Trophoblast cell (in vitro differentiated cells and primary cell): ENCODE results near the gene IGFBP5.
A peak's percentile ranks its signal among the peaks of the same experiment; 100 is the strongest.

Experiments used
- DNase-seq, 2 donors: peaks; one replicate each; pipeline ENCODE4 v3.0.0-alpha.2; 2016
- H2AFZ ChIP-seq: 2 replicates; pipeline ENCODE4 v1.6.1; 2013; ENCODE audit warnings: low read length, moderate library complexity, mild to moderate bottlenecking; ENCODE audit not compliant: insufficient read depth, poor library complexity
- H2AK5ac ChIP-seq: 2 replicates; pipeline ENCODE4 v1.6.1; 2013; ENCODE audit warnings: mild to moderate bottlenecking, low read length
- H2BK120ac ChIP-seq: 2 replicates; pipeline ENCODE4 v1.6.1; 2013; ENCODE audit warnings: low read length, mild to moderate bottlenecking, moderate library complexity; ENCODE audit not compliant: insufficient read depth, poor library complexity
- H2BK12ac ChIP-seq: 2 replicates; pipeline ENCODE4 v1.6.1; 2013; ENCODE audit warnings: mild to moderate bottlenecking, low read length, moderate library complexity
- H2BK5ac ChIP-seq: 2 replicates; pipeline ENCODE4 v1.6.1; 2013; ENCODE audit warnings: low read length, low read depth, moderate library complexity, mild to moderate bottlenecking; ENCODE audit not compliant: poor library complexity
- H3K14ac ChIP-seq: 2 replicates; pipeline ENCODE4 v1.6.1; 2013; ENCODE audit warnings: mild to moderate bottlenecking, low read length
- H3K18ac ChIP-seq: 2 replicates; pipeline ENCODE4 v1.6.1; 2013; ENCODE audit warnings: mild to moderate bottlenecking, low read length
- H3K23ac ChIP-seq: 2 replicates; pipeline ENCODE4 v1.6.1; 2013; ENCODE audit warnings: low read length
- H3K27ac ChIP-seq: 2 replicates; pipeline ENCODE4 v1.5.1; 2013; ENCODE audit warnings: low read depth, mild to moderate bottlenecking, inconsistent platforms, low read length, moderate library complexity
- H3K27me3 ChIP-seq: 2 replicates; pipeline ENCODE4 v1.6.1; 2013; ENCODE audit warnings: inconsistent platforms, mild to moderate bottlenecking, low read length, moderate library complexity; ENCODE audit not compliant: insufficient read depth
- H3K36me3 ChIP-seq, 2 experiments: 1 replicate in 1 of 2; 2 replicates in 1 of 2; pipeline ENCODE4 v1.6.1; 2013; ENCODE audit warnings: low read length in 2 of 2, mild to moderate bottlenecking in 2 of 2, moderate library complexity in 1 of 2; ENCODE audit not compliant: insufficient read depth in 2 of 2, control insufficient read depth in 1 of 2
- H3K4ac ChIP-seq: 2 replicates; pipeline ENCODE4 v1.6.1; 2013; ENCODE audit warnings: low read depth, mild to moderate bottlenecking, low read length, moderate library complexity
- H3K4me1 ChIP-seq, 2 experiments: 1 replicate in 1 of 2; 2 replicates in 1 of 2; pipeline ENCODE4 v1.6.1; 2013; ENCODE audit warnings: low read length in 2 of 2, mild to moderate bottlenecking in 2 of 2, moderate library complexity in 1 of 2; ENCODE audit not compliant: insufficient read depth in 2 of 2, control insufficient read depth in 1 of 2
- H3K4me2 ChIP-seq: 2 replicates; pipeline ENCODE4 v1.6.1; 2013; ENCODE audit warnings: inconsistent platforms, mild to moderate bottlenecking, low read length, moderate library complexity
- H3K4me3 ChIP-seq: 2 replicates; pipeline ENCODE4 v1.5.1; 2013; ENCODE audit warnings: mild to moderate bottlenecking, low read depth, low read length, inconsistent platforms
- H3K79me1 ChIP-seq: one replicate; pipeline ENCODE4 v1.6.1; 2013; ENCODE audit warnings: low read length
- H3K79me2 ChIP-seq: 2 replicates; pipeline ENCODE4 v1.6.1; 2013; ENCODE audit warnings: low read length, mild to moderate bottlenecking; ENCODE audit not compliant: control insufficient read depth, insufficient read depth, poor library complexity
- H3K9ac ChIP-seq: 2 replicates; pipeline ENCODE4 v1.6.1; 2013; ENCODE audit warnings: mild to moderate bottlenecking, low read length
- H3K9me3 ChIP-seq: 2 replicates; pipeline ENCODE4 v1.6.1; 2013; ENCODE audit warnings: low read depth, mild to moderate bottlenecking, control low read depth, inconsistent platforms, low read length; ENCODE audit not compliant: insufficient read depth
- H4K12ac ChIP-seq: 2 replicates; pipeline ENCODE4 v1.6.1; 2013; ENCODE audit warnings: low read depth, mild to moderate bottlenecking, low read length, moderate library complexity
- H4K8ac ChIP-seq: 2 replicates; pipeline ENCODE4 v1.6.1; 2013; ENCODE audit warnings: low read depth, mild to moderate bottlenecking, low read length, moderate library complexity
- H4K91ac ChIP-seq: one replicate; pipeline ENCODE4 v1.6.1; 2013; ENCODE audit warnings: low read depth, mild to moderate bottlenecking, low read length, moderate library complexity
- WGBS: extraction: QIAGEN DNeasy Blood & Tissue Kit; methylation state at CpG from one replicate; pipeline ENCODE4 v1.1.7; 2013; ENCODE audit warnings: missing lambda C conversion rate; ENCODE audit not compliant: insufficient read length, insufficient coverage; ENCODE audit errors: extremely low coverage; 5-methylcytosine and 5-hydroxymethylcytosine counted together

Gene IGFBP5

DNA sequence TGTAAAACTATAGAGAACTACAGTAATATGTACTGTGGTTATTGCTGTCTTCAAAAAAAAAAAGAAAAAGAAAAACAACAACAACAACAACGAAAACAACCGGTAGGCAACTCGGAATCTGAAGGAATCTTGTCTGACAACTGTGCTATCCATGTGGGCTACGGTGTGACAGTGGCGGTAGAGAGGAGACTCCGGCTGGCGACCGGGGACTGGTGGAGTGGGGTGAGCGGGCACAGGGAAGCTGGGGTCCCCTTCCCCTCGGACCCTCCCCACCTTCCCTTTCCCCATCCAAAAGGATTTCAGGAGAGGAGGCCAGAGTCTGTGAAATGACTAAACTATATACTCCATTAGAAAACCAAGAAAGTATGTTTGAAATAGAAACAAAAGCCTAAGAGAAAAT lies 22.9 kb downstream of the IGFBP5 start:
- Histone ChIP-seq H3K9ac (no peak overlapping the region), H2BK120ac (no peak overlapping the region), H3K4me3 (no peak overlapping the region), H3K27ac (no peak overlapping the region), H3K4ac (no peak overlapping the region), H2BK12ac (no peak overlapping the region), H3K4me2 (no peak overlapping the region), H4K91ac (no peak overlapping the region), H3K79me1 (no peaks in the 10 kb centered on the region), H3K18ac (no peak overlapping the region), H2BK5ac (no peak overlapping the region), H4K12ac (no peak overlapping the region), H3K14ac (no peak overlapping the region), H3K36me3 (peaks cover 27 to 33% of the 10 kb centered on the region in 2 experiments), H2AFZ (no peak overlapping the region), H3K4me1 (no peaks in the 10 kb centered on the region), H3K23ac (no peak overlapping the region), H4K8ac (no peak overlapping the region), H2AK5ac (no peak overlapping the region), H3K27me3 (no peaks in the 10 kb centered on the region), H3K9me3 (peaks cover 2% of the 10 kb centered on the region), H3K79me2 (no peaks in the 10 kb centered on the region)
- no CpG with 5 or more reads among the region's 10 CpGs for WGBS
- DNase-seq = peak in 1 of 2 donors; percentile 38

GRCh38 chr2:216671791-216672343 lies 23.5 kb downstream of the IGFBP5 start:
- Histone ChIP-seq H3K4me1 (no peaks in the 10 kb centered on the region), H3K79me2 (no peaks in the 10 kb centered on the region), H3K4me3 (no peak overlapping the region), H3K27ac (no peak overlapping the region), H3K18ac (no peak overlapping the region), H2BK120ac (no peak overlapping the region), H3K4ac (no peak overlapping the region), H3K4me2 (no peak overlapping the region), H3K9me3 (peaks cover 2% of the 10 kb centered on the region), H3K14ac (no peak overlapping the region), H3K23ac (no peak overlapping the region), H2AFZ (no peak overlapping the region), H3K79me1 (no peaks in the 10 kb centered on the region), H4K91ac (no peak overlapping the region), H2AK5ac (no peak overlapping the region), H3K9ac (no peak overlapping the region), H3K36me3 (peaks cover 23 to 29% of the 10 kb centered on the region in 2 experiments), H2BK12ac (no peak overlapping the region), H3K27me3 (no peaks in the 10 kb centered on the region), H4K12ac (no peak overlapping the region), H4K8ac (no peak overlapping the region), H2BK5ac (no peak overlapping the region)
- no peak for DNase-seq
- WGBS = no CpG with 5 or more reads among the region's 12 CpGs

DNA sequence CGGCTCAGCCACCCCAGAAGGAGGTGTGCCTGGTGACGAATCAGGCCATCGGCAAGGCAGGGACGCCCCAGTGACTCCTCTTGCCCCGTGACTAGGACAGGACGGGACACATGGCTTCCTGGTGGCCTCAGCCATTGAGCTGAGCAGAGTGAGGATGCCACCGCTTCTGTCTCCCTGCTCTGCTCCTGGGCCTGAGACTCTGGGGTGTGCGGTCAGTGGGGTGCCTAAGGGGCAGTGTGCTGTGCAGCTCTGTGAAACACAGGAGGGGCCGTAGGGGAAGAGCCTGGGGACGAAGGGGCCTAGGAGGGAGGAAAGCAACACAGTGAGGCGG lies 24.3 kb downstream of the IGFBP5 start:
- no peak overlapping the region for H2BK120ac ChIP-seq
- no peak overlapping the region for H3K18ac ChIP-seq
- H2BK12ac ChIP-seq = no peak overlapping the region
- no peak overlapping the region for H4K91ac ChIP-seq
- no peak overlapping the region for H3K27ac ChIP-seq
- no peak overlapping the region for H3K4ac ChIP-seq
- no peak overlapping the region for H4K12ac ChIP-seq
- H3K9ac ChIP-seq = no peak overlapping the region
- H3K23ac ChIP-seq = no peak overlapping the region
- no peak overlapping the region for H3K4me2 ChIP-seq
- no peak overlapping the region for H4K8ac ChIP-seq
- peaks cover 18 to 24% of the 10 kb centered on the region in 2 experiments for H3K36me3 ChIP-seq
- H3K79me1 ChIP-seq = peaks cover 2% of the 10 kb centered on the region
- H2BK5ac ChIP-seq = no peak overlapping the region
- H2AK5ac ChIP-seq = no peak overlapping the region
- no peak overlapping the region for H3K14ac ChIP-seq
- H3K79me2 ChIP-seq = no peaks in the 10 kb centered on the region
- H3K4me1 ChIP-seq = peaks cover 4% of the 10 kb centered on the region in 2 experiments
- H3K4me3 ChIP-seq = no peak overlapping the region
- no peaks in the 10 kb centered on the region for H3K27me3 ChIP-seq
- H2AFZ ChIP-seq = no peak overlapping the region
- DNase-seq = no peak
- WGBS = no CpG with 5 or more reads among the region's 11 CpGs
- H3K9me3 ChIP-seq = no peaks in the 10 kb centered on the region

- Histone ChIP-seq H3K27ac (no peak overlapping the region), H3K14ac (no peak overlapping the region), H3K79me2 (no peaks in the 10 kb centered on the region), H3K4me3 (no peak overlapping the region), H2BK5ac (no peak overlapping the region), H3K4ac (no peak overlapping the region), H3K4me2 (no peak overlapping the region), H2AK5ac (no peak overlapping the region), H3K27me3 (no peaks in the 10 kb centered on the region), H3K36me3 (peaks cover 17 to 22% of the 10 kb centered on the region in 2 experiments), H4K8ac (no peak overlapping the region), H3K4me1 (peaks cover 8 to 10% of the 10 kb centered on the region in 2 experiments), H4K12ac (no peak overlapping the region), H2BK120ac (no peak overlapping the region), H3K9me3 (no peaks in the 10 kb centered on the region), H3K18ac (no peak overlapping the region), H2BK12ac (no peak overlapping the region), H3K9ac (no peak overlapping the region), H4K91ac (no peak overlapping the region), H3K23ac (no peak overlapping the region), H2AFZ (no peak overlapping the region), H3K79me1 (peaks cover 3% of the 10 kb centered on the region)
- no peak for DNase-seq
- WGBS = no CpG with 5 or more reads among the region's 17 CpGs
These were observed 24.9 kb downstream of the IGFBP5 start for GRCh38 chr2:216670266-216671080.
